Keratinocyte (primary cell): ENCODE data around the gene ICOS.

Source experiments
- CTCF ChIP-seq, 3 experiments: IDR thresholded peaks in 1 of 3; conservative IDR thresholded peaks in 1 of 3; optimal IDR thresholded peaks in 1 of 3; 2 replicates in 2 of 3; 3 replicates in 1 of 3; pipeline versions ENCODE3 to v1.5.1; 2011; ENCODE audit warnings: low read length in 3 of 3, mild to moderate bottlenecking in 3 of 3, moderate library complexity in 2 of 3, control low read depth in 1 of 3, inconsistent platforms in 1 of 3; ENCODE audit not compliant: insufficient read depth in 2 of 3; ENCODE audit errors: extremely low read depth in 1 of 3
- EZH2 ChIP-seq: IDR thresholded peaks from one replicate; pipeline ENCODE4 v1.6.1; 2012; ENCODE audit warnings: inconsistent platforms, mild to moderate bottlenecking, low read length, moderate library complexity

GRCh38 chr2:203918264-203918663 lies 18.3 kb upstream of the ICOS start:
- TF ChIP-seq CTCF (optimal IDR thresholded peaks at IDR 0.05 in 1 of 3, IDR thresholded peaks at IDR 0.05 in 1 of 3, conservative IDR thresholded peaks at IDR 0.05 in 1 of 3; ENCODE audit: extremely low read depth in 1 of 3, insufficient read depth in 2 of 3, low read length in 3 of 3) (no peak), EZH2 (no peak)
